ENCODE data around the gene TTC7B. TPM values are rescaled to one million over a fixed set of nuclear protein-coding genes. Genes with fewer than 3 reads are reported as not detected.

Gene TTC7B
- total RNA-seq, 1 donor from 2014 or later = 46.0 TPM

DNA sequence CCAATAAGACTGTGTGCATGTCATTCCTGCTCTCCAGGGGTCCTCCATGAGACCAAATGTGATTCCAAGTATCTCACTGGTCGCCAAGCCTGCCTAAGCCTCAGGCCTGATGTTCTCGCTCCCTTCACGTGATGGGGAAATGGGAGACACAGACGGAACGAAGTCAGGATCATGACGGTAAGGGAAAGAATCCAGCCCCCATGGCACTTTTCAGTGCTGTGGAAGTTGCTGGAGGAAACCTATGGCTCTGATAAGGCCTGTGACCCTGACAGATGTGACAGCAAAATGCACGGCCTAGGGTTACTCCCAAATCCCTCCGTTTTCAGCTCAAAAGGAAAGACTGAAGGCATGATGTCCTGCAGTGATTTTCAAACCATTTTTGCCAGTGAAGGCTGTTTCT lies 234.5 kb downstream of the TTC7B start:
- no peak overlapping the region for H3K4me3 ChIP-seq (ENCODE audit: low read depth, low read length)
- no peak for DNase-seq (ENCODE audit: low read depth)
- no peaks in the 10 kb centered on the region for H3K36me3 ChIP-seq (ENCODE audit: control insufficient read depth, insufficient read depth, low read length)
- no peaks in the 10 kb centered on the region for H3K27me3 ChIP-seq (ENCODE audit: control insufficient read depth, insufficient read depth, low read length)
- TF ChIP-seq, protein P1, sequence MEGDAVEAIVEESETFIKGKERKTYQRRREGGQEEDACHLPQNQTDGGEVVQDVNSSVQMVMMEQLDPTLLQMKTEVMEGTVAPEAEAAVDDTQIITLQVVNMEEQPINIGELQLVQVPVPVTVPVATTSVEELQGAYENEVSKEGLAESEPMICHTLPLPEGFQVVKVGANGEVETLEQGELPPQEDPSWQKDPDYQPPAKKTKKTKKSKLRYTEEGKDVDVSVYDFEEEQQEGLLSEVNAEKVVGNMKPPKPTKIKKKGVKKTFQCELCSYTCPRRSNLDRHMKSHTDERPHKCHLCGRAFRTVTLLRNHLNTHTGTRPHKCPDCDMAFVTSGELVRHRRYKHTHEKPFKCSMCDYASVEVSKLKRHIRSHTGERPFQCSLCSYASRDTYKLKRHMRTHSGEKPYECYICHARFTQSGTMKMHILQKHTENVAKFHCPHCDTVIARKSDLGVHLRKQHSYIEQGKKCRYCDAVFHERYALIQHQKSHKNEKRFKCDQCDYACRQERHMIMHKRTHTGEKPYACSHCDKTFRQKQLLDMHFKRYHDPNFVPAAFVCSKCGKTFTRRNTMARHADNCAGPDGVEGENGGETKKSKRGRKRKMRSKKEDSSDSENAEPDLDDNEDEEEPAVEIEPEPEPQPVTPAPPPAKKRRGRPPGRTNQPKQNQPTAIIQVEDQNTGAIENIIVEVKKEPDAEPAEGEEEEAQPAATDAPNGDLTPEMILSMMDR (IDR thresholded peaks at IDR 0.05; ENCODE audit: insufficient read depth, low read length, poor library complexity, severe bottlenecking) = no peak

DNA sequence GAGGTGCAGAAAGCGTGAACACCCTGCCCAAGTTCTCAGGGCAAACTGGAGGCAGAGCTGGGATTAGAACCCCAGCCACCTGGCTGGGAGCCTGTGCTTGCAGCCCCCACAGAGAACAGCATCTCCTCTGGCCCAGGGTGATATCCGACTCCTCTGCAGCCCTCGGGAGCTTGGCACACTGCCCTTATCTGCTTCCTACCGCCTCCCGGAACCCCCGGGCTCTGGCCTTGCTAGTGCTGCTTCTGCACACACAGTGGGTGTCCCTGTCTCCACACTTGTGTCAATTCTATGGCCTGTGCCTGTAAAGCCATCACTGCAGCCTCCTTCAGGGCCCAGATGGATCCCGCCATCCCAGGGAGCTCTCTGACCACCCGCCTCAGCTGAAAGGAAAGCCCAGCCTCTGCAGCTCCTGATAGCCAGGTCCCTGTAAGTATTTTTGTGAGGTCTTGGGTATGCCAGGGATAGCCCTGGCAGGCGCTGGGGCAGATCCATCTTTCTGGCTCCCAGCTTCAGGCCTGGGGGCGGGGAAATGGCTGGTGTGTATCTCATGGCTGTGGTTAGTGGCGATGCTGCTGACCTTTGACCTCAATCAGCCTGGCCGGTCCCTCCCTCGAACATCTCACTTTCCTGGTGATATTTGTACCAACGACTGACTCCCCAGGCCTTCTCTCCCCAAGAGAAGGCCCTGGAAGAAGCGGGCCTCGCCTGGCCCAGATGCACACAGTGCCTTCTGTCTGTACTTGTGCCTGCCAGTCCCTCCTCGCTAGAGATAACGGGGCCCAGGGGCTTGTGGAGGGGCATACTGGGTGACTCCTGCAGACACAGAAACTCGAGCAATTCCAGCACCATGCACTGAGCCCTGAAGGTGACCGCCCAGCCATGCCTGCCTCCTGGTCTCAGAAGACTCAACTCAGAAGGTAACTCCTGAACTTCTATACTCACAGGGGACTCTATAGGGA lies 235.6 kb downstream of the TTC7B start:
- no peak overlapping the region for H3K4me3 ChIP-seq (ENCODE audit: low read depth, low read length)
- no peak for DNase-seq (ENCODE audit: low read depth)
- TF ChIP-seq, protein P1 (IDR thresholded peaks at IDR 0.05; ENCODE audit: insufficient read depth, low read length, poor library complexity, severe bottlenecking) = no peak
- no peaks in the 10 kb centered on the region for H3K27me3 ChIP-seq (ENCODE audit: control insufficient read depth, insufficient read depth, low read length)
- H3K36me3 ChIP-seq (ENCODE audit: control insufficient read depth, insufficient read depth, low read length) = no peaks in the 10 kb centered on the region

DNA sequence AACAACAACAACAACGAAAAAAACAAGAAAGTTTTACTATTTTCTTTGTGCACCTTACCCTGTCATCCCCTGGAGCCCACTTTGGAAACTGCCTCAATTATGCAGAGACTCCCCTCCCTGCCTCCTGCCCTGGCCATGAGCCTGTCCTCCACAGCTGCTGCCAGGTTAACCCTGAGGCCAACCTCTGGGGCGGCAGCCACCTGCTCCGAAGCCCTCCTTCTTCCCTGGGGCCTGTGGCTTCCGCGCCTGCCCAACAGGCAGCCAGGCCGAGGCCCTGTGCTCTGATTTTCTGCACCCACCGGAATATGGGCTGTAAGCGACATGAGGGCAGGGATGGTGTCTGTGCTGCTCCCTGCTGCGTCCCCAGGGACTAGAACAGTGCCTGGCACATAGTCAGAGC lies 236.4 kb downstream of the TTC7B start:
- H3K27me3 ChIP-seq (ENCODE audit: control insufficient read depth, insufficient read depth, low read length) = no peaks in the 10 kb centered on the region
- no peak for DNase-seq (ENCODE audit: low read depth)
- TF ChIP-seq, protein P1 (IDR thresholded peaks at IDR 0.05; ENCODE audit: insufficient read depth, low read length, poor library complexity, severe bottlenecking) = no peak
- H3K36me3 ChIP-seq (ENCODE audit: control insufficient read depth, insufficient read depth, low read length) = no peaks in the 10 kb centered on the region
- H3K4me3 ChIP-seq (ENCODE audit: low read depth, low read length) = no peak overlapping the region

DNA sequence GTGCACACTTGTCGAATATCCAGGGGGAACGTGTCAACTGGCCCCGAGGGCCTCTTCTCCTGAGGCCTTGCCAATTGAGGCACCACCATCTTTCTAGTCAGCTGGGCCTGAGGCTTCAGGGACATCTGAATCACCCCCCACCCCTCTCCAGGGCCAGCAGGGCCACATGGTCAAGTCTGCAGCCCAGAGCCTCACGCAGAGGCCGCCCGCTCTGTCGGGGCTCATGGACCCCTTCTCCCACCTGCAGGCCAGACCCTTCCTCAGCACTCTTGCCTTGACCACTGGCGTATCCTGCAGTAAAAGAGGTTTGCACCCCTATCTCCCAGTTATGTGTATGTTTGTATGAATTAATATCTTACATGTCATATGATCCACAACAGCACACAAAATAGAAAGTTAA lies 237.1 kb downstream of the TTC7B start:
- TF ChIP-seq, protein P1 (IDR thresholded peaks at IDR 0.05; ENCODE audit: insufficient read depth, low read length, poor library complexity, severe bottlenecking) = no peak
- DNase-seq (ENCODE audit: low read depth) = no peak

DNA sequence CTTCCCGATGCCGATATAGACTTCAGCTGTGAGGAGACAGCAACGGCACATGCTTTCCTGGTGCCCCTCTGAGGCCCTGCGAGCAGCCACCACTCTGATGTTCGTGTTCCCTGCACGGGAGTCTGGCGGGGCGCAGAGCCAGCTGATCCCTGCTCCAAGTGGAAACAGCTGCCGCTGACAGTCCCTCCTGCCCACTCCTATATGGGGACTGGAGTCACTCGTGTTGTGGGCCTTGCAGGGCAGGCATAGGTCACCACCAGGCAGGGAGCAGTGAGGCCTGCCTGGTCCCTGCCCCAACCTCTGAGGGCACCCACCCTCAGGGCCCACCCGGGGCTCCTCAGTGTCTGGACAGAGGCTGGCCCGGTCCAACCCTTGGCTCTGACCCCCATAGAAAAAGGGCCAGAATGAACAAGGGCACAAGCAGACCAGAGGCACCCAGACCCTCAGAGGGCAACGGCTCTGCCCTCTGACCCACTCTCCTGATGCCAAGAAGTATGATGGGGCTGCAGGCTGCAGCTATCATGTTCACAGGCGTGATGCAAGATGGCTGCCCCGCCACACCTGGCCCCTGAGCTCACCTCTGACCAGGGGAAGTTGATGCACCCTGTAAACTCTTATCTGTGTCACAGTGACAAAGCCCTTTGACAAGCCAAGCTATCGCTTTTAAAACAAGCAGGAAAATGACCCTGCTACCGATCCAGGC lies 237.8 kb downstream of the TTC7B start:
- Histone ChIP-seq H3K4me3 (ENCODE audit: low read depth, low read length) (no peak overlapping the region), H3K36me3 (ENCODE audit: control insufficient read depth, insufficient read depth, low read length) (no peaks in the 10 kb centered on the region), H3K27me3 (ENCODE audit: control insufficient read depth, insufficient read depth, low read length) (no peaks in the 10 kb centered on the region)
- no peak for DNase-seq (ENCODE audit: low read depth)
- TF ChIP-seq, protein P1 (IDR thresholded peaks at IDR 0.05; ENCODE audit: insufficient read depth, low read length, poor library complexity, severe bottlenecking) = no peak

More for the DNA sequence above, 237.1 kb downstream of the TTC7B start:
- no peaks in the 10 kb centered on the region for H3K36me3 ChIP-seq (ENCODE audit: control insufficient read depth, insufficient read depth, low read length)
- H3K27me3 ChIP-seq (ENCODE audit: control insufficient read depth, insufficient read depth, low read length) = no peaks in the 10 kb centered on the region
- H3K4me3 ChIP-seq (ENCODE audit: low read depth, low read length) = no peak overlapping the region
